ENCODE measurements around the gene DHRS7B. TPM values are rescaled to one million over a fixed set of nuclear protein-coding genes. Genes with fewer than 3 reads are reported as not detected.
"Not testable (repeated sequence)": the region's sequence is repeated elsewhere in the genome, so short reads cannot be mapped to it uniquely, and the experiment has no call there.

The DHRS7B gene
- total RNA-seq = 22.4 TPM
- long read RNA-seq, transcript DHRS7B-202 (7 exons, 2,175 nt) = major isoform, 16 of 36 reads
- long read RNA-seq, partial matches to known transcripts = 0 of 36 reads
- long read RNA-seq, other reads (novel, unspliced or antisense) = 17 of 36 reads

GRCh38 chr17:21126645-21127508 is at the start of gene DHRS7B:
Gene DHRS7B (plus strand): TSS chr17:21126964. CDS start chr17:21126972, 8 bp downstream.
- intact Hi-C loops (cut with DNase I) = loop anchor here (2.0 to 10.0 kb wide), 3 partner anchors 88 to 325 kb away; partner anchors contain the start of gene TMEM11
- DNase-seq = peak; percentile 98

DNA sequence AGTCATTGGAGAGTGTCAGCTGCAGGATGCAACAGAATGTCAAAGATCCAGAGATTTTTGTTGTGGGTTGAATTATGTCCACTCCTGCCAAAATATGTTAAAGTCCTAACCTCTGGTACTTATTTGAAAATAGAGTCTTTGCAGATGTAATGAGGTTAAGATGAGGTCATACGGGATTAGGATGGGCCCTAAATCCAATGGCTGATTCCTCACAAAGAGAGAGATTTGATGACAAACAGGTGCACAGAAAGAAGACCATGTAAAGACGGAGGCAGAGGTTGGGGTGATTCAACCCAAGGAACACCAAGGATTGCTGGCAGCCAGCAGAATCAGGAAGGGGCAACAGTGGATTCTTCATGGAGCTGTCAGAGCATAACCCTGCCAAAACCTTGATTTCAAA is 49.5 kb upstream of the DHRS7B start:
- intact Hi-C loops (cut with DNase I) = no loop called here
- DNase-seq (no peak), ATAC-seq (ENCODE audit: poor library complexity) (no peak)

More at GRCh38 chr17:21126645-21127508, at the start of gene DHRS7B:
- peak; percentile 98 for ATAC-seq (ENCODE audit: poor library complexity)

- DNase-seq = no peak
- ATAC-seq (ENCODE audit: poor library complexity) = no peak
- intact Hi-C loops (cut with DNase I) = no loop called here
Measured at GRCh38 chr17:21078016-21078780, 48.6 kb upstream of the DHRS7B start.

DNA sequence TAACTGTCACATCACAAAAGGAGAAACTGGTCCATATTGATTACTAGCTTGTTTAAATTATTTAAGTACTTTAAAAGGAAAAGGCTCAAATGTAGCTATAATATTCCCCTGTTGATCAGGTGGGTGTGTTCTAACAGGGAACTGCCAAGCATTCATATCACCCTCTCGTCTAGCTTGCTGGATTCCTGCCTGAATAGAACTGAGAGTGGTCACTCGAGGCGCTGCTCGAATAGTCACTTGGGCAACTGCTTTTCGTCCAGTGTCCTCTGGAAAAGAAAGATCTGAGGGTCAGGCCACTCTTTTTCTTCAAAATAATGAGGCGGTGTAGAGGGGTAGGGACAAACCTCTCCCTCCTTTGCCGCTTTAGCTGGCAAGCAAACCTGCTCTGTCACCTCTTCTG is 47.6 kb upstream of the DHRS7B start:
- no peak for DNase-seq
- no peak for ATAC-seq (ENCODE audit: poor library complexity)
- intact Hi-C loops (cut with DNase I) = no loop called here

DNA sequence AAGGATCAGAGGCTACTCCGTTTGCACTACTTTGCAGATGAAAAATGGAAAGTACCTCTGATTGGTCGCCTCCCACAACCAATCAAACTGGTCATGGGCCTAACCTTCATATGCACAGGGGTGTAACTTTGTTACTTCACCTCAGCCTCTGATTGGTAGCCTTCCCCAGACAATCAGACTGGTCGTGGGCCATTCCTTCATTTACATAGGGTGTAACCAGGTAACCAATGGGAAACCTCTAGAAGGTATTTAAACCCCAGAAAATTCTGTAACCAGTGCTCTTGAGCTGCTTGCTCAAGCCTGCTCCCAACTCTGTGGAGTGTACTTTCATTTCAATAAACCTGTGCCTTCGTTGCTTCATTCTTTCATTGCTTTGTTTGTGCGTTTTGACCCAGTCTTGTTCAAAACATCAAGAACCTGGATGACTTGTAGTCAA is 44.7 kb upstream of the DHRS7B start:
- DNase-seq = no peak
- intact Hi-C loops (cut with DNase I) = no loop called here

DNA sequence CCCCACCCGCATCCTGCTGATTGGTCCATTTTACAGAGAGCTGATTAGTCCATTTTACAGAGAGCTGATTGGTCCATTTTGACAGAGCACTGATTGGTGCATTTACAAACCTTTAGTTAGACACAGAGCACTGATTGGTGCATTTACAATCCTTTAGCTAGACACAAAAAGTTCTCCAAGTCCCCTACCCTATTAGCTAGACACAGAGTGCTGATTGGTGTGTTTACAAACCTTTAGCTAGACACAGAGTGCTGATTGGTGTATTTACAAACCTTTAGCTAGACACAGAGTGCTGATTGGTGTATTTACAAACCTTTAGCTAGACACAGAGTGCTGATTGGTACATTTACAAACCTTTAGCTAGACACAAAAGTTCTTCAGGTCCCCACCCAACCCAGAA is 41.5 kb upstream of the DHRS7B start:
- DNase-seq; intact Hi-C loops (cut with DNase I); ATAC-seq (ENCODE audit: poor library complexity): not testable (repeated sequence)

More for the DNA sequence above, 44.7 kb upstream of the DHRS7B start:
- no peak for ATAC-seq (ENCODE audit: poor library complexity)

DNA sequence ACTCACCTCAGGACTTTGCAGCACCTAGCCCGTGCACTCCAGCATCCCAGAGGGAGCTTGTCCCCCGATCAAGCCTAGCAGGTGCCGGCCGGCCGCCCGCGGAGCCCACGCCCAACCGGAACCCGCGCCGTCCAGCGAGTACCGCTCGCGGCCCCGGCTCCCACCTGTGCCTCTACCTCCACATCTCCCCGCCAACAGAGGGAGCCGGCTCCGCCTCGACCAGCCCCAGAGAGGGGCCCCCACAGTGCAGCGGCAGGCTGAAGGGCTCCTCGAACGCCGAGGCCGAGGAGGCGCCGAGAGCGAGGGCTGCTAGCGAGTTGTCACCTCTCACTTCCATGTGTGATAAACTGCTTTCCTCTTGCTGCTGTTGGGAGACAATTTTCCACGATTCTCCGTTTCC is 41.1 kb upstream of the DHRS7B start:
- DNase-seq (no peak), ATAC-seq (ENCODE audit: poor library complexity) (no peak)
- intact Hi-C loops (cut with DNase I) = no loop called here

- ATAC-seq (ENCODE audit: poor library complexity) = no peak
- intact Hi-C loops (cut with DNase I) = no loop called here
- DNase-seq = no peak
Measured at GRCh38 chr17:21089145-21089544, 37.6 kb upstream of the DHRS7B start.

GRCh38 chr17:21089933-21090901 is 36.5 kb upstream of the DHRS7B start:
- intact Hi-C loops (cut with DNase I) = no loop called here
- ATAC-seq (ENCODE audit: poor library complexity) (no peak), DNase-seq (no peak)

DNA sequence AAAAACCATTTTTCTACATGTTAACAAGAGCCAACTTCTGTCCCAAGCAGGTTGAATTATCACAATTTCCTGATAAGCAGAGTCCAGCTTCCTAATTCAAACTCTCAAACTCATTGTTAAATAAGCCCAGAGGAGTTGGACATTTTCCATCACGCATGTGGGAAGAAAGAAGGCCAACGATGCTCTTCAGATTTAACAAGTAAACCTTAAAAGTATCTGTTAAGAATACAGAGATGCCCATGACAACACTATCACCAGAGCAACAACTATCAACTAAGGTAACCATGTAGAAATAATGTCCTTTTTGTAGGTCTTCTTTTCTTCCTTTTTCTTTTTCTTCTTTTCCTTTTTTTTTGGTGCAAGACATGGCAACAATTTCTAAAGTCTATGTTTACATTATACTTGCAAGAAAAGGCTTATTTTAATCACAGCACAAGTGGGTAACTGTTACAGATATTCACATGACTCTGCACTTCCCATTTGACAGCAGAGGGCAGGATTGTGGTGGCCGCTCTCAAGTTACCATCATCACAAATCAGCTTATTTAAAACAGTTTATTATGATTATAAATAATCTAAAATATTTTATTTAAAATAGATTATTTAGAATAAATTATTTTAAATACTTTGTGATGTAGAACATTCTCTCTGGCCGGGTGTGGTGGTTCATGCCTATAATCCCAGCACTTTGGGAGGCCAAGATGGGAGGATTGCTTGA is 35.7 kb upstream of the DHRS7B start:
- ATAC-seq (ENCODE audit: poor library complexity) (no peak), DNase-seq (no peak)
- intact Hi-C loops (cut with DNase I) = no loop called here

DNA sequence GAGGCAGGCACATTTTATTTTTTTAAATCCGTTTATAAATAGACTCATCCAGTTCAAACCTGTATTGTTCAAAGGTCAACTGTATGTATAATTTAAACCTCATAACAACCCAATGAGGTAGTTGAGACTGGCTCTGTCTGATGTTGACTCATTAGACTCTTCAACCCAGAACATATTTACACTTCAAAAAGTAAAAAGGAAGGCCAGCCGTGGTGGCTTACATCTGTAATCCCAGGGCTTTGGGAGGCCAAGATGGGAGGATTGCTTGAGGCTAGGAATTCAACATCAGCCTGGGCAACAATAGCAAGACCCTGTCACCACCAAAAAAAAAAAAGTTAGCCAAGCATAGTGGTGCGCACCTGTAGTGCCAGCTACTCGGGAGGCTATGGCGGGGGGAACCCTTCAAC is 32.5 kb upstream of the DHRS7B start:
- ATAC-seq (ENCODE audit: poor library complexity) (no peak), DNase-seq (no peak)
- intact Hi-C loops (cut with DNase I) = no loop called here

DNA sequence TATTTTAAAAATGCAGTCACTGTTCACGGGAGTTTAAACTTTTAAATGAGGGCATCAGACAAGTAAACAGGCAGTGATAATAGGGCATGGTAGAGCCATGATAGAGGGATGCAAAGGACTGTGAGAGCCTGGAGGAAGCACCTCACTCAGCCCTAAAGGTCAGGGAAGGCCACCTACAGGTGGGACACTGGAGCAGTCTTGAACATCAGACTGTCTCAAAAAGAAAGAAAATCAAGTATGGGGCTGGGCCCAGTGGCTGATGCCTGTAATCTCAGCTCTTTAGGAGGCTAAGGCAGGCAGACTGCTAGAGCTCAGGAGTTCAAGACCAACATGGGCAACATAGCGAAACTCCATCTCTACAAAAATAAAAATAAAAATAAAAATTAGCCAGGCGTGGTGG is 31.0 kb upstream of the DHRS7B start:
- ATAC-seq (ENCODE audit: poor library complexity) = no peak
- intact Hi-C loops (cut with DNase I) = no loop called here
- DNase-seq = no peak

DNA sequence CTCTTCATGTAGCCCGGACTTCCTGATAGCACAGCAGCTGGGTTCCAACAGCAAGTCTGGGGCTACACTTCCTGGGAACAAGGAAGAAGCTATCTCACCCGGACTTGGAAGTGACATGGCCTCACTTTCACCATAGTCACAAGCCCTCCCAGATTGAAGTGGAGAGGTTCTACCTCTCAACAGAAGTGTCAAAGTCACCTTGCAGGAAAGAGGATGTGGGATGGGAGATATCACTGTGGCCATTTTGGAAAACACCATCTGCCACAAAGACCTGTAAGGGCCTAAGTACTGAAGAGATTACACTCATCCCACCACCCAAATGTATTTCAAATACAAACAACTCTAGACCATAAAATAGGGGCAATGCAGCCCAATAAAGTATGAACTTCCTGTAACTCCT is 29.9 kb upstream of the DHRS7B start:
- no peak for ATAC-seq (ENCODE audit: poor library complexity)
- intact Hi-C loops (cut with DNase I) = no loop called here
- no peak for DNase-seq

- DNase-seq (peak; percentile 60), ATAC-seq (ENCODE audit: poor library complexity) (peak; percentile 90)
- intact Hi-C loops (cut with DNase I) = no loop called here
Measured at GRCh38 chr17:21098934-21099689, 27.7 kb upstream of the DHRS7B start.

DNA sequence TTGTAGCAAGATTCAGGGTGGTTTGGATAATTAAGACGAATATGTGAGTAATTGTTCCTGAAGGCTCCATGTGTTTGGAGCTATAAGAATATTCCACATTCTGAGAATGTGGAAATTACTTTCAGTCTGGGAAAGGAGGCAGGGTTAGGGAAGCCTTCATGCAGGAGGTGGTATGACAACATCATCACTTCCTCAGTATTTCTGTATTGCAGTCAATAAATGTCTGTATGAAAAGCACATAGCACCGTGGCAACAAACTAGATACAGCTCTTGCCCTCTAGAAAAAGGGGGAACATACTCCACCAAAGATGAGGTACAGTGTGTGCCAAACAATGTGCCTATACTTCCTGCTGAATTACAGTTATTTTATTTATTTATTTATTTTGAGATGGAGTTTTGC is 26.1 kb upstream of the DHRS7B start:
- ATAC-seq (ENCODE audit: poor library complexity) (no peak), DNase-seq (no peak)
- intact Hi-C loops (cut with DNase I) = no loop called here

GRCh38 chr17:21104608-21105007 is 22.2 kb upstream of the DHRS7B start:
- no peak for DNase-seq
- intact Hi-C loops (cut with DNase I) = no loop called here
- no peak for ATAC-seq (ENCODE audit: poor library complexity)

Data from Right ventricle myocardium superior (tissue), 1 donor.